HG03439 (cell line): ENCODE results near the gene NEK11.

Experiments used
- ATAC-seq: cut with Tn5 transposase; IDR thresholded peaks from one replicate; pipeline ENCODE4 v1.9.1; 2021; ENCODE audit warnings: mild to moderate bottlenecking, moderate library complexity; ENCODE audit not compliant: unreplicated experiment

NEK11 gene

DNA sequence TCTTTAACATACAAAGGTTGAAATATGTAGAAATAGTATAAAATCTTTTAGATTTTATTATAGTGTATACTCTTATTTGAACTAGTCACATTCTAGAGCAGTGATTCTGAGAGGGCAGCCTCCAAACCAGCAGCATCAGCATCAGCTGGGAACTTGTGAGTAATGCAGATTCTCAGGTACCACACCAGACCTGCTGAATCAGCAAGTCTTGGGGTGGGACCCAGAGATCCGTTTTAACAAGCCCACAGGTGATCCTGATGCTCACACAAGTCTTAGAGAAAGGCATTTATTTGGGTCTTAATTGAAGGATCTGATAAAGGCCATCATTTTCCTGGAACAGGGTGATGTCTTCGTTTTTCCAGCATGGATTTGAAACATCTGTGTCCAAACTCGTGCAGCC, 195.9 kb downstream of the NEK11 start:
- ATAC-seq = no peak

DNA sequence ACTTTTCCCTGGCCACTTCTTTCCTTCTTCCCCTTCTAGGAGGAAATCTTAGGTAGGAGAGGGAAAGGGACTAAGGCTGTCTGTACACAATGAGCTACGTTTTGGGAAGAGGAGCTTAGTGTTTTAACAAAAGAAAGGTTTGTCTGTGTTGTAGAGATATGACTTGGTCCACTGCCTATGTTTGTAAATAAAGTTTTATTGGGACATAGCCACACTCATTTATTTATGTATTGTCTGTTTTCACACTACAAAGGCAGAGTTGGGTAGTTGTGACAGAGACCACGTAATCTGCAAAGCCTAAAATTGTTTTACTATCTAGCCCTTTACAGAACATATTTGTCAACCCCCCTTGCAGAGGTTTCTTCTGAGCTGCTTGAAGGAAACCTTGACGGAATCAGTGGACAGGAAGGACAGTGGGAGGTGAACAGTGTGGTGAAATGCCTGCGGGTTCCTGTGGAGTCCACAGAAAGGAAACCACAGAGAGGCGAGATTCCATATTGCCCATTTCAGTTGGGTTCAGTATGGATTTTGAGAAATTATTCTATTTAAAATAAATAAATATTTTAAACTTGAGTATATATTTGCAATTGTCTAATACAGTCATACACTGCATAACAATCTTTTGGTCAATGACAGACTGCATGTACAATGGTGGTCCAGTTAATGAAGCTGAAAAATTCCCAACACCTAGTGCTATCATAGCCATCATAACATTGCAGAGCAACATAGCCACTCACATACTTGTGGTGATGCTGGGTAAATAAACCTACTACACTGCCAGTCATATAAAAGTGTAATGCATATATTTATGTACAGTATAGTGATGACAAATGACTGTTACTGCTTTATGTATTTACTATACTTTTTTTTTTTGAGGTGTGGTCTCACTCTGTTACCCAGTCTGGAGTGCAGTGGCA, 197.0 kb downstream of the NEK11 start:
- no peak for ATAC-seq

DNA sequence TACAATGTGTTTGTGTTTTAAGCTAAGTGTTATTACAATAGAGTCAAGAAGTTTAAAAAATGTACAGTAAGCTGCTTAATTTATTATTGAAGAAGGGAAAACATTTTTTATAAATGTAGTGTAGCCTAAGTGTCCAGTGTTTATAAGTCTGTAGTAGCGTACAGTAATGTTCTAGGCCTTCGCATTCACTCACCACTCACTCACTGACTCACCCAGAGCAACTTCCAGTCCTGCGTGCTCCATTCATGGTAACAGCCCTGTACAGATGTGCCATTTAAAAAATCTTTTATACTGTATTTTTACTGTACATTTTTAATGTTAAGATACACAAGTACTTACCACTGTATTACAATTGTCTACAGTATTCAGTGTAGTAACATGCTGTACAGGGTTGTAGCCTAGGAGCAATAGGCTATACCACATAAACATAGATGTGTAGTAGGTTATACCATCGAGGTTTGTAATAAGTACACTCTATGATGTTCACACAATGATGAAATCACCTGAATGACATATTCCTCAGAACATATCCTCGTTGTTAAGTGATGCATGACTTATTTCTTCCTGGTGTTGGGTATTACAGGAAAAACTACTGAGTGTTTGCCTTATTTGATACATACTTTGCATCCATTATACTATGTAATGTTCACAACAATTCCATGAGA, 198.3 kb downstream of the NEK11 start:
- ATAC-seq = no peak

DNA sequence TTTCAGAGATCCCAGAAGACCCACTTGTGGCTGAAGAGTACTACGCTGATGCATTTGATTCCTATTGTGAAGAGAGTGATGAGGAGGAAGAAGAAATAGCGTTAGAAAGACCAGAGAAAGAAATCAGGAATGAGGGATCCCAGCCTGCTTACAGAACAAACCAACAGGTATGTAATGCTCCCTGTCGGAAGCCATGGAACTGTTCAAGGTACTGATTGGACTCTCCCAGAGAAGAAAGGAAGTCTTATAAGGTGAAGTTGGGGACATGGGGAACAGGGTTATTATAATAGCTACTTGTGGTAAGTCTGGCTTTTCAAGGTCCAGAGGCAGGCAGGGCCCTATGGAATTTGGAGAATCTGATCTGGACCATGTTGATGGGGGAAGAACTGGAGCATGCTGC, 201.8 kb downstream of the NEK11 start:
- ATAC-seq = no peak

DNA sequence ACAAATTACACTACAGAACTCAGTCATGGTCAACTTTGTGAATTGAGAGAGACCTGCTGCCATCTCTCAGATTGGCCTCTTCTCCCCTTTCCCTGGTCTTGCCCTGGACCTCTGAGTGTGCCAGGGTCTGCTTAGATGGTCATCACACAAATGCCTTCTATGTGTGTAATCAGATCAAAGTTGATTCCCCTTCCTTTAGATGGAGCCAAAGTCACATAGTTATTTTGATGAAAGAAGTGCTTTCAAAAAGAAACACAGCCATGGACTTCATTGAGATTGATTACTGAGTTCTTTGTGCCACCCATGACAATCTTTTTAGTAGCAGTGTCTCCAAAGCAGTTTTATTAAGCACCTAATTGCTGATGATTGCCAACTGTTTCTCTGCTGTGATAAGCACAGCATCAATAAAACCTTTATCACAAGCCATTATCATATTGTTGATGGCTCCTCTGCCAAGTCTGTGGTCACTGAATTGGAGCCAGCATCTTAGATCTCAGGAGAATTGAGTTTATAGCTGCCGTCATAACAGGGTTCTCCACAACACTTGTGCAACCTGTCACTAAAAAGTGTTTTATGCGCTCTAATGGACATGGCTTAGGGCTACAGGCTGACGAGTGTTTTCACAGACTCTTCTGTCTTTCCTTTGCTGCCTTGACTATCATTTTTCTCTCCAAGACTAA, 205.2 kb downstream of the NEK11 start:
- no peak for ATAC-seq

DNA sequence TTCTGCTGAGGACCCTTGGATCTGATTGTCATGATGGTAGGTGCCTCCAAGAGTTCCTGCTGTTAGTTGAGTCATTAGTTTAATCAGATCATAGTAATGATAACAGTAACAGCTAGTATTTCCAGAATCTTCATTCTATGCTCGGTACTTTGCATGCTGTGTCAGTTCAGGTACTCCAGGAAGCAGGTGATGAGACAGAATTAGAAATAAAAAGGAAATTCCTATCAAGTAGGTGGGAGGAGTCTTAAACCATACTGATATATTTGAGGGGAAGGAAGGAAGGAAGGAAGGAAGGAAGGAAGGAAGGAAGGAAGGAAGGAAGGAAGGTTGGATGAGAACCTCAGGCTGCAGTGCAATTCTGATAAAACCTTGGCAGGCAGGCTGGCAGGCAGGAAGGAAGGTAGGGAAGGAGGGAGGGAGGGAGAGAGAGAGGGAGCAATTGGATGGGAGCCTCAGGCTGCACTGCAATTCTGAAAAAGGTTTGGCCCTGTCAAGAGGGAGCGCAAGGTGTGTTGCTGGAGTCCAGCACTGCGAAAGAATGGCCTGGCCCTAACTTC, 206.1 kb downstream of the NEK11 start:
- no peak for ATAC-seq

DNA sequence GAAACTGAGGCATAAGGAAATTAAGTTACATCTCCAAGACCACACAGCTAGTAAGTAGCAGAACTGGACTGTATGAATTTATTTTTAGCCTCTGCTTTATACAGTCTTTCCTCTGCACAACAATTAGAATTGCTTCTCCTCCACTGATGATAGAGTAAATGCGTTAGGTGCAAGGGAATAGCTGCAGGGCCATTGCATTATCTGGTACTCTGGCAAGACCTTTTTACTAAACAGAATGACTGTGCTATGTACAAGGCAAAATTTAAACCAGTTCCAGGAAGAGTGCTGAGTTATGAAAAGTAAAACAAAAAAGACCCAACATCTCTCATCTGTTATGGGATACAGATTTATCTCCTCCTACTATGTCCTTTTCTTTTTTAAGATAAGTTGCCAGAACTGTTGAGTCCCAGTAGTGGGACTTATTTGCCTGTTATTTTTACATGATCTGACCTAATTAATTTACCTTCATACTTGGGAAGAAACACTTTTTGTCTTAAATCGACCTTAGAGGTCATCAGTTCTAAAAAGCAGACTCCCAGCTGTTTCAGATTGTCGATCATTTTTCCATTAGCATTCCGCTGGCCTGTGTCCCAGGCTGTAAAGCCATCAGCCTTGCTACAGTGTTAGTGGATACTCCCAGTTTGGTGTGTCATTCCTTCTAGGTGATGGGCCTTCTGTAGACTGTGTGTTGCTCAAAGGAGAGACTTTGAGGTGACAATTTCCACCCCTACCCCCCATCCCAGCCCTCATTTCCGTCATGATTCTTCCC, 207.4 kb downstream of the NEK11 start:
- ATAC-seq = no peak

DNA sequence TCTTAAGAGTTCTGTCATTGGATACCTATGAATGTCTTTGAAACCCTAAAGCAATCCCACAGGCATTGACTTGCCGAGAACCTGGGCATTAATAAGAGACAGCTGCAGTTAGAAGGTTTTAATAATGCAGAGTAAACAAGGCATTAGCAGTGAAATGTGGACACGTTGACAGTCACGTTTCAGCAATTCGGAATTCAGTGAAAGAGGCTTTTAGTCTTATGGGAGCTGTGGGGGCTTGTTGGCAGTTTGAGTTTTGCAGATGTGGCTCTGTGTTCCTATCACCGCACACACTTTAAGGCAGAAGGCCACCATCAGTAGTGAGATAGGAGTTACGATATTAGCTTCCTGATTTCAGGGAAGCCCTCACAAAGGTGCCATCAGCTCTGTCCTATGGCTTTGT, 209.7 kb downstream of the NEK11 start:
- no peak for ATAC-seq

DNA sequence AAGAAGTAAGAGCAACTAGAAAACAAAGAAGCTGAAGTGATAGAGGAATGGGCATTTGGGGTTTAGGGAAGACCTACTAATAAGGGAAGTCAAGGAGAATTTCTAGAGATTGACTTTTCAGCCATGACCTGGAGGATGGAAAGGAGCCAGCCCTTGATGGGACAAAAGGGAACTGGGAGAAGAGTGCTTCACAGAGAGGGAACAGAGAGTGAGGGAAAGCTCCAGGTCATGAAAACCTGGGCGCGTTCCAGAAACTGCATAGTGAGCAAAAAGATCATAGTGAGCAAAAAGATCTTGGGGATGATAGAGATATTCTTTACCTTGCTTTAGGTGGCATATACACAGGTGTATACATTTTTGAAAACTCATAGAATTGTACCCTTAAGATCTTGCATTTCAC, 211.8 kb downstream of the NEK11 start:
- ATAC-seq = no peak

DNA sequence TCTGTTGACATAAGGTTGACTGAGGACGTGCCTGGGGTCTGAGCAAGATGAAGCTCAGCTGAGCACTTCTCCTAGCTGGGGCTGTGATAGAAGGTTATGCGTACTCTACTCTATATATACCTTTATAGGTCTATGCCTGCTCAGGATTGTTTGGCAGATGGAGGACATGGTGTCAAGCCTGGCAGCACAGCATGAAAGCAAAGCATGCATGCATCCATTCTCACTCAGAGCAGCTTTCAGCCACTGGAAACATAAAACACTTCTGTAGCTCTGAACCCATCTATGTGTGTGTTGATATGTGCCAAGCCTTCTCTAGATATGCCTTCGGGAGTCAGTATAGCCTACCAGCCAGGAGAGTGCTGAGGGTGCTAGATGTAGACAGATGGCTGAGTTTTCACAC, 212.6 kb downstream of the NEK11 start:
- no peak for ATAC-seq

DNA sequence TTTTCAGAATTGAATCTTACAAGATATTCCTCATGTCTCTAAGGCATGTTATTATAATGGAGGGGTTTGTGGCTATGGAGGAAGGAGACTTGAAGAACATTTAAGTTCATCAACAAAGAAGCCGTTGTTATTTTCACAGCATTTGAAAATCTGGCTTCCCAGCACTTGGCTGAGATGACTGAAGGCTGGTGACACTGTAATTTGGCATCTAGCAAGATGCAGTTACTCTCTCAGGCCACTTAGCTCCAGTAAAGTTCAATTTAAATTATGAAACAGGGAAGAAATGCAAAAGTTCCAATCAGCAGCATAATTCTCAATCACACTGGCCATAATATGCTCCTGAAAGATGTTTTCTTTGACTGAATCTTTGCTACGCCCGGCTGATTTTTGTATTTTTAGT, 215.5 kb downstream of the NEK11 start:
- ATAC-seq = no peak

DNA sequence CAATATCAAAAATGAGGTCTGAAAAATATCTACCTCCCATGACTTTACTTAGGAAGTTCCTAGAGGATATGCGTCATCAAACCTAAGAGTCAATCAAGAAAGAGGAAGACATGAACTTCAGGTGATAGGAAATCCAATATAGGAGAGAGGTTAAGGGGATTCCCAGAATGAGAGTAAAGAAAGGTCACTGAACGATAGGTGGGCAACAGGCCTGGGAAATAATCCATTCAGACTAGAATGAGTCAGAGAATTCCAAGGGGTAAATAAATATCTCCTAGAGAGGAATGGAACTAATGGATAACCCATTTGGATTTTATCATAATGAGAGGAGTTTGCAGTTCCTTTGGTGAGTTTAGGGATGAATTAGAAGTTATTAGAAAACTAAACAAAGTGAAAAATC, 223.8 kb downstream of the NEK11 start:
- ATAC-seq = no peak

DNA sequence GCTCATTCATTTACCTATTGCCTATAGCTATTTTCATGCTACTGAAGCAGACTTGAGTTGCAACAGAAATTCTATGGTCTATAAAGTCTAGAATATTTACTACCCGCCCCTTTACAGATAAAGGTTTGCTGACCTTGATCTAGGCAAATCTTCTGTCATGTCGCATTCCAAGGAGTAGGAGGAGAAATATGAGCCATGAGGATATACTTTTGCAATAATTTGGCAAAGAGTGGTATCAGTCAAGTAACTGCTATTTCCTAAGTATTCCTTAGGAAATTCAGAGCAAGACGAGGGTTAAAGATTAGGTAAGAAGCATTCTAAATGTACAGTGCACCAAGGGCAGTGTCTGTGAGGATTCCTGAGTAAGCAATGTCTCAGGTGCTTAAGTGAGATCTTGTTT, 233.8 kb downstream of the NEK11 start:
- ATAC-seq = no peak

DNA sequence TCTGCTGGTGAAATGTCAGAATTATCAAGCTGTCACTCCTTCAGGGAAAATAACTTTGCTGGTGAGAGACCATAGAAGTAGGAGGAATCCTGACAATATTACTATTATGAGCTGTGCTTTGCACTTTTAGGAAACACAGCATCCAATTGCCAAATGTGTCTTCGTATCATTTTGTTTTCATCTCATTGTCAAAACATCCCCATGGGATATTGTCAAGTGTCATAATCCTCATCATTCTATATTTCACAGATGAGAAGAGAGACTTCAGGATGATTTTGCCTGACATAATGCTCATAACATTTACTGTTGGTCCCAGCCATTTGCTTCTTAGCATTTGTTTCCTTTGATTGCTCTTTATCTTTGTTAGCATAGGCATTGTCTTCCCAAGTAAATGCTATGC, 234.4 kb downstream of the NEK11 start:
- no peak for ATAC-seq

DNA sequence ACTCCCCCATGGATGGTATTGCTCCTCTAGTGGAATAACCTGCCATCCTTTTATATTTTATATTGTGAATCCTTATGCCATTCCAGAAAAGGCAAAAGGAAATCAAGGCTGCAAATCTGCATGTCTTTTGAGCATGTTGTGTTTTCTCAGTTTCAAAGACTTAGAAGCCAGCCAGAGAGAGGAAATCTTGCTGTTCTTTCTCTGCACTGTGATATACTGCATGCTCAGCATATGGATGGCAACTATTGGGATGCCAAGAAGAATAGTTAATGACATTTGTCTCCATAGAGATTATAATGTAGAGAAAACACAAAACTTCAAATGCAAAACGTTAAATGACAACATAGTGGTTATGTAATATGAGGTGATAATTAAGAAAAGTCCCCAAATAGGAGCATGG, 248.9 kb downstream of the NEK11 start:
- ATAC-seq = no peak

DNA sequence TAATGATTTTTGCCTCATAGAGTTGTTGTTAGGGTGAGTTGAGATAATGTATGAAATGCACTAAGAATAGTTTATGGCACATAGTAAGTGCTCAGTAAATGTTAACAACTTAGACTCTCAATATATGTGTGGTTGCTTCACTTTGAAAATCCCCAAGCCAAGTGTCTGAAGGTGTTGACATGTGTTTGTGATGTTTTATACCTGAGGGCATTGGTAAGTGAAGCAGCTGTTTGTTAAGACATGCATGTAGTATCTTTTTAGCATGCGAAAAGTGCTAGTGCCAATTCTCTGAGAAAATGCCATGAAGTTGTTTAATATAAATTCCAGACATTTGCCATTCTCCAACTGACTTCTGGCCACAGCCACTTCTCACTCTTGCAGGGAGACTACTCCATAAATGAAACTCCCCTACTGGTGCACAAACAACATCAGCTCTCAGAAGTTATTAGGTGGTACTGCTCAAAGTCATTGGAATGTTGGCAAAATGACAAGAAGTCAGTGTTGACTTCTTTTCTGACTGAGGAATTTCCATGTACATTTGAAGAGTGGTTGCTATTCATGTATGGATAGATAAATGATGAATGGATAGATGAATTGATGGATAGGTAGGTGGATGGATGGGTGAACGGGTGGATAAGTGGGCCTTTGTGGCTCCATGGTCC, 251.3 kb downstream of the NEK11 start:
- ATAC-seq = no peak

DNA sequence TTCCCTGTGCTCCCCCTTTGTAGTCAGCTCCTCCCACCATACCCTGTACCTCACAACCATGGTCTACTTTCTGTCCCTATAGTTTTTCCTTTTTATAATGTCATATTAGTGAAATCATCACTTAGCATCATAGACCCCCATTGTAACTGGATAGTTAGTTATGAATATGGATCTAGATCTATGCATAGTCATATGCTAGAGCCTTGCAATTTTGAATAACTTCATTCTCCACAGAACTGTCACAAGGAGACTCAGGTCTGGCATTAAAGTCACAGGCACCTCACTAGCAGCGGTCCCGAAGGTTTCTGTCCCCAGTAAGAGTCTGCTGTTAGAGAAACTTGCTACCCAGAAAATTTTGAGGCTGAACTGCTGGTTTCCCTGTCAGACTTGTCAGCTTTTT, 252.9 kb downstream of the NEK11 start:
- ATAC-seq = no peak

DNA sequence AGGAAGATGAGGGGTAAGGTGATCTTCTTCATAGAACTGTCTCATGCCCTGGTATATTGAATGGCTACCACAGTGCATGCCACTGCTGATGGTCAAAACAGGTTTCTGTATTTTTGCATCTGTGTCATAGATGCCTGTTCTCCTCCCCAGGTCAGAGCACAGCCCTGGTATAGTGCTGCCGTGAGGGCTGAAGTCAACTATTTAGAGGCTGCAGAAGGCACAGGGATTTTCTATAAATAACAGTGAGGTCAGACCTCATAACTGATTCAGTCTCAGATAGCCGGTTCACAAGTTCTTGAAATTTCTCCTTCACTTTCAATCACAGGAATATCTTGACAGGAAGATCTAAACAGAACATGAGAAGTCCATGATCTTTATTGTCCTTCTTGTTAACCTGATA, 255.7 kb downstream of the NEK11 start:
- ATAC-seq = no peak

DNA sequence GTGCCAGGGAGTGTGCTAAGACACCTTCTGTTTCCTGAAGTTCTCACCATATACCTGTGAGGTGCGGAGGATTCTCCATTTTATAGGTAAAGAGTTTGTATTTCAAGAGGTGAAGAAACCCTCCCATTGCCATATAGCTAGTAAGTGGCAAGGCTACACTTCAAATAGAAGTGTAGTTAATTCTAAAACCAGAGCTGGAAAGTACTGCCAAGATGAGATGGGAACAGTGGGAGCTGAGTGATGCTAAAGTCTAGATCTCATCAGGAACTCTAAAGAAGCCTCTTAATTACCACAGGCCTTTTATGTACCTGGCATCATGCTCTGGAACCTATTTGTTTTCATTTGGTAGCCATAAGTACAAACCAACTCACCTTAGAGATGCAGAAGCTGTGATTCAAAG, 256.3 kb downstream of the NEK11 start:
- no peak for ATAC-seq

DNA sequence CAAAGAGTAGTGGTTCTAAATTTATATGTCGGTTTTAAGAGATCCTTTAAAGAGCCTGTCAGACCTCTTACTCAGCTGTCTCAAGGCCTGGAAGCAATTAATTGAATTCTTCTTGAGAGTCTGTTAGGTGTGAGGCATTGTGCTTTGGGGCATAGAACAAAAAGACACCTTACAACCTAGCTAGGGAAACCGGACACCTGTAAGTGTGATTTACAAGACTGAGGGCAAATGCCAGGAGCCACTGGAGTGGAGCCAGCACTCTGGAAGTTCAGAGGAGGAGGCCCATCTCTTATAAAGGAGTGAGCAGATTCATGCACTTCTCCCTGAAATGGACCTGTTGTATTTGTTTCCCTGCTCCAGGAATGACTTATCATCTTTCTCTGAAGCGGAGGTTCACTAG, 257.2 kb downstream of the NEK11 start:
- no peak for ATAC-seq
